WERI-Rb-1 (cell line): ENCODE data around the gene KIAA1328.

Experiments used
- DNase-seq: peaks from one replicate; pipeline ENCODE4 v3.0.0-alpha.2; 2020
- H3K27ac ChIP-seq: fragments of 250-450 bp; sonication (Bioruptor Pico); 2 replicates; pipeline ENCODE4 v1.5.1; 2020; ENCODE audit warnings: mild to moderate bottlenecking, moderate library complexity
- H3K27me3 ChIP-seq: fragments of 250-450 bp; sonication (Bioruptor Pico); 2 replicates; pipeline ENCODE4 v1.5.1; 2021; ENCODE audit warnings: mild to moderate bottlenecking, low read depth, moderate library complexity; ENCODE audit not compliant: insufficient read depth, severe bottlenecking
- H3K36me3 ChIP-seq: fragments of 250-450 bp; sonication (Bioruptor Pico); 2 replicates; pipeline ENCODE4 v1.5.1; 2020; ENCODE audit warnings: mild to moderate bottlenecking, moderate library complexity
- H3K4me3 ChIP-seq: 2 replicates; pipeline ENCODE4 v1.5.1; 2011; ENCODE audit warnings: low read depth, mild to moderate bottlenecking, control low read depth, low read length
- H3K9me3 ChIP-seq: fragments of 250-450 bp; sonication (Bioruptor Pico); 2 replicates; pipeline ENCODE4 v1.5.1; 2021; ENCODE audit warnings: mild to moderate bottlenecking, moderate library complexity; ENCODE audit not compliant: severe bottlenecking
- TF ChIP-seq, protein P1 (sequence below): IDR thresholded peaks from 2 replicates; pipeline ENCODE4 v1.5.1; 2011; ENCODE audit warnings: low read depth, mild to moderate bottlenecking, control low read depth, inconsistent platforms, low read length

KIAA1328 gene

DNA sequence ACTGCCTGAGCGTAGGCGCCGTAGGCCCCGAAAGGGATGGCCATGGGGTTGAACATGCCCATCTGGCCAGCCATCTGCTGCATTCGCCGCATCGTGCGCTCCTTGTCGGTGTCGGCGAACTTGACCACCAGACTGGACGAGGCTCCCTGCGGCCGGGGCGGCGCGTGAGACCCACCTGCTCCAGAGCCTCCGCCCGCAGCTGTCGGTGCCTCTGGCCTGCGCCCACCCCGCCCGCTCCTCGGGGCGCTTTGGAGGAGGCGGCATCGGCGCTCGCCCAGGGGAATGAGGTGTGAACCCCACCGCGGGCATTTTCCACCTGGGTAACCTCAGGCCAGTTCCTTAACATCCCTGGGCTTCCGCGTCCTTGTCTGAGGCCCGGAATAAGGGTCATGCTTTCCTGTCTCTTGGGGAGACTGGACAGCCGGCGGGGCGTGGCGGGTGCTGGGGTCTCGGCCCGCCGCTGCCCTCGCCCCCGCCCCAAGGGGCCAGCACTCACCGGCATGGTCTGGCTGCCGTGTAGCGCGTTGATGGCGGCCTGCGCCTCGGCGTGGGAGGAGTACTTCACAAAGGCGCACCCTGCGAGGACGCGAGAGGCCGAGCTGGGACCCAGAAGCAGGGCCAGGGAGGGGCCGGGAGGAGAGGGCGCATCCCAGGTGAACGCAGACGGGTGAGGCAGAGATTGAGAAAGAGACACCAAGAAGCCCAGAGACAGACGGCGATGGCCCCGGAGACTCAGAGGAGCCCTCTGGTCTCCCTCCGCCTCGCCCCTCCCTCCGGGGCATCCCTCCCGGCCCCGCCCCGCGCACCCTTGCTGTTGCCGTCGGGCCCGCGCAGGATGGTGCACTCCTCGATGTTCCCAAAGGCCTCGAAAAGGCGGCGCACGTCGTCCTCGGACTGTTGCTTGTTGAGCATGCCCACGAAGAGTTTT lies 445.6 kb downstream of the KIAA1328 start:
- H3K27me3 ChIP-seq, result no peaks in the 10 kb centered on the region
- no peaks in the 10 kb centered on the region for H3K36me3 ChIP-seq
- H3K4me3 ChIP-seq, result no peak overlapping the region
- no peak for DNase-seq
- H3K9me3 ChIP-seq, result no peaks in the 10 kb centered on the region
- no peak overlapping the region for H3K27ac ChIP-seq
- TF ChIP-seq, protein P1, sequence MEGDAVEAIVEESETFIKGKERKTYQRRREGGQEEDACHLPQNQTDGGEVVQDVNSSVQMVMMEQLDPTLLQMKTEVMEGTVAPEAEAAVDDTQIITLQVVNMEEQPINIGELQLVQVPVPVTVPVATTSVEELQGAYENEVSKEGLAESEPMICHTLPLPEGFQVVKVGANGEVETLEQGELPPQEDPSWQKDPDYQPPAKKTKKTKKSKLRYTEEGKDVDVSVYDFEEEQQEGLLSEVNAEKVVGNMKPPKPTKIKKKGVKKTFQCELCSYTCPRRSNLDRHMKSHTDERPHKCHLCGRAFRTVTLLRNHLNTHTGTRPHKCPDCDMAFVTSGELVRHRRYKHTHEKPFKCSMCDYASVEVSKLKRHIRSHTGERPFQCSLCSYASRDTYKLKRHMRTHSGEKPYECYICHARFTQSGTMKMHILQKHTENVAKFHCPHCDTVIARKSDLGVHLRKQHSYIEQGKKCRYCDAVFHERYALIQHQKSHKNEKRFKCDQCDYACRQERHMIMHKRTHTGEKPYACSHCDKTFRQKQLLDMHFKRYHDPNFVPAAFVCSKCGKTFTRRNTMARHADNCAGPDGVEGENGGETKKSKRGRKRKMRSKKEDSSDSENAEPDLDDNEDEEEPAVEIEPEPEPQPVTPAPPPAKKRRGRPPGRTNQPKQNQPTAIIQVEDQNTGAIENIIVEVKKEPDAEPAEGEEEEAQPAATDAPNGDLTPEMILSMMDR, result no peak

DNA sequence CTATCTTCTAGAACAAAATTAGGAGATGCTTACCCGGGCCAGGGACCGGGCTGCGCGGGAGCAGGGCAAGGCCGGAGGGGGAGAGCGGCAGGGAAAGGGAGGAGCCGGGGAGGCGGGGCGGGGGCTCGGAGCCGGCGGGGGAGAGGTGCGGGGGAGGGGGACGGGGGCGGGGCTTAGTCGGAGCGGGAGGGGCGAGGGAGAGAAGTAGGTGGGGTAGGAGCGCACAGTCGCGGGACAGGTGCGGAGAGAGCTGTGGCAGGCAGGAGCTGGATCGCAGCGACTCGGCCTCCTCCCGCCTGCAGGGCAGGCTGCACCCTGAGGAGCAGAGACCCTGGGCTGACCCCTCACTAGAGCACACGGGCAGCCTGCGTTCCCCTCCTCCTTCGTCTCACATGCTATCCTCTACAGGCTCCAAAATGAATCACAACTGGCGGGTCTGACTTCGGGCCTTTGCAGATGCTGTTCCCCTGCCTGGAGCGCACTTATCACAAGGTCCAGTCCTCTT lies 446.4 kb downstream of the KIAA1328 start:
- TF ChIP-seq, protein P1, result no peak
- H3K9me3 ChIP-seq, result no peaks in the 10 kb centered on the region
- no peak overlapping the region for H3K27ac ChIP-seq
- H3K36me3 ChIP-seq, result no peaks in the 10 kb centered on the region
- no peak for DNase-seq
- H3K4me3 ChIP-seq, result no peak overlapping the region
- no peaks in the 10 kb centered on the region for H3K27me3 ChIP-seq

DNA sequence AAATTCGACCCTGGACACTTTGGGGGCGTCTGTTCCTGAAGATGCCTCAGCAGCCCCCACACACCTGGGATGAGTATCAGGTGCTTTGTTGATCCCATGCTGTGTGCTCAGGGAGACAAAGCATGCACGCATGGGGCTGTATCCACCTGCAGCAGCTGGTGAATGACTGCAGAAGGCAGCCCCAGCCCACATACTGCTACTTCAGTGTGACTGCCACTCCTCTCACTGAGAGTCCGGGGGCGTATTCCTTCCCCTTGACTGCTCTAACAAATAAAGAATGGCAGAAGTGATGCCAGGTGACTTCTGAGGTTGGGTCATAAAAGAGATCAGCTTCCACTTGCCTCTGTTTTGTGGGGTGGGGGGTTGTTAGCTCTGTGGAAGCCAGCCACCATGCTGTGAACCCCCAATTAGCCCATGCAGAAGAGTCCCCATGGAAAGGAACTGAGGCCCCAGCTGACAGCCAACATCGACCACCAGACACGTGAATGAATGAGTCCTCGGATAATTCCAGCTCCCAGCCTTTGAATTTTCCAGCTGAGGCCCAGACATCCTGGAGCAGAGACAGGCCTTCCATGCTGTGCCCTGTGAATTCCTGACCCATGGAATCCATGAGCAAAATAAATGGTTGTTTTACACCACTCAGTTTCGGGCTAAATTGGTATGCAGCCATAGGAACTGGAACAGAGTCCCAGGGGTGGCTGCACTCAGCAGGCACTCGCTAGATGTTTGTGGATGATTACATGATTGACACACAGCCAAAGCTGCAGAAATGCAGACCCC lies 447.4 kb downstream of the KIAA1328 start:
- no peak overlapping the region for H3K27ac ChIP-seq
- no peaks in the 10 kb centered on the region for H3K9me3 ChIP-seq
- H3K27me3 ChIP-seq, result no peaks in the 10 kb centered on the region

DNA sequence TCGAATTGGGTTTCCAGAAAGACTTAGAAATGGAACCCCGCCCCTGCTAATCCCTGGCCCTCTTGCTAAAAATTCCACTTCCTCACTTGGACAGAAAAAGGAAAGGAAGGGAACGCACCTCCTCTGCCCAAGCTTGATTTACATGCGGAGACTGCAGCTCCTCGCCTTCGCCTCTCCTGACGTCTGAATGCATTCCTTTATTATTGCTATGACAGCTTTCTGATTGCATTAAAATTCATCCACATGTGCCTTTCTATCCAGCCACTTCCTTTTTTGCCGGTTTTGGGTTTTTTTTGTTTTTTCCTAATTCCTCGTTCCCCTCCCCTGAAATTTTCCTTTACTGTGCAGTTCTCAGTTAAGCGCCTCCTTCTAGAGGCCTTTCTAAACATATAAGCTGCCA lies 448.9 kb downstream of the KIAA1328 start:
- Histone ChIP-seq H3K27me3 (no peaks in the 10 kb centered on the region), H3K9me3 (no peaks in the 10 kb centered on the region), H3K36me3 (no peaks in the 10 kb centered on the region), H3K4me3 (no peak overlapping the region), H3K27ac (no peak overlapping the region)
- no peak for DNase-seq
- TF ChIP-seq, protein P1, result no peak

More for the DNA sequence above, 447.4 kb downstream of the KIAA1328 start:
- no peak overlapping the region for H3K4me3 ChIP-seq
- no peaks in the 10 kb centered on the region for H3K36me3 ChIP-seq
- TF ChIP-seq, protein P1, result no peak
- DNase-seq, result no peak
